HepG2 (cell line): ENCODE measurements around the gene ZNF780B. TPM values are rescaled to one million over a fixed set of nuclear protein-coding genes. Genes with fewer than 3 reads are reported as not detected.

Source experiments
- ATAC-seq: fragments of 200-7000 bp; cut with Tn5 transposase; 3 replicates; pipeline ENCODE4 v1.9.1; 2020; ENCODE audit warnings: mild to moderate bottlenecking, moderate library complexity
- BruUV-seq: library from RNA; stranded (reverse); fragments of 400-500 nt; replicated peaks from 2 replicates; lab custom pipeline; 2021; lab: Mats Ljungman, UMichigan
- CTCF ChIA-PET: fragments of 300-600 bp; formaldehyde crosslinking; extraction: SDS; loops from one replicate; lab custom pipeline; 2021; ENCODE audit warnings: low total read pairs, inconsistent platforms, low intra/inter-chr PET ratio; lab: Yijun Ruan, JAX
- POLR2A ChIA-PET: fragments of 350-600 bp; sonication (Branson Sonifier 250); formaldehyde crosslinking; loops from one replicate; lab custom pipeline; 2020; ENCODE audit warnings: antibody characterized with exemption, inconsistent platforms; lab: Yijun Ruan, JAX
- DNase-seq: peaks from one replicate; pipeline ENCODE4 v3.0.0-alpha.2; 2015; ENCODE audit warnings: low spot score
- FAIRE-seq: peaks from 3 replicates; lab custom pipeline; 2011; peaks lifted over from hg19 to GRCh38; lab: Jason Lieb, UNC
- H2AFZ ChIP-seq: one replicate; pipeline ENCODE4 v1.6.1; 2011; ENCODE audit warnings: low read length, inconsistent platforms
- H3K27ac ChIP-seq: fragments of 300-600 bp; 3 replicates; pipeline ENCODE4 v1.8.0; 2011; ENCODE audit warnings: mixed run types, mild to moderate bottlenecking, mixed read lengths, low read length, inconsistent platforms; ENCODE audit not compliant: insufficient read depth; ENCODE audit errors: extremely low read length
- H3K27me3 ChIP-seq, 2 experiments: fragments of 200-600 bp in 1 of 2; 2 replicates in 1 of 2; 3 replicates in 1 of 2; pipeline versions ENCODE4 v1.6.0 to v1.8.0; 2011; ENCODE audit warnings: low read length in 2 of 2, mild to moderate bottlenecking in 2 of 2, moderate library complexity in 2 of 2, inconsistent platforms in 1 of 2; ENCODE audit not compliant: insufficient read depth in 2 of 2, control insufficient read depth in 1 of 2
- H3K36me3 ChIP-seq, 2 experiments: fragments of 200-600 bp in 1 of 2; replicated peaks in 1 of 2; 2 replicates in 1 of 2; 3 replicates in 1 of 2; pipeline versions ENCODE4 v1.5.1 to v1.8.0; 2011; ENCODE audit warnings: low read length in 2 of 2, inconsistent platforms in 1 of 2; ENCODE audit not compliant: insufficient read depth in 2 of 2, control insufficient read depth in 1 of 2
- H3K4me1 ChIP-seq: 2 replicates; pipeline ENCODE4 v1.5.1; 2012; ENCODE audit warnings: low read length, inconsistent platforms; ENCODE audit not compliant: insufficient read depth
- H3K4me2 ChIP-seq: 2 replicates; pipeline ENCODE4 v1.6.0; 2011; ENCODE audit warnings: low read depth, low read length, inconsistent platforms
- H3K4me3 ChIP-seq, 3 experiments: fragments of 200-600 bp in 1 of 3; sonication (generic), shearing (Covaris generic) in 1 of 3; replicated peaks in 1 of 3; 2 replicates each; pipeline ENCODE4 v1.5.1; 2011 to 2016; ENCODE audit warnings: low read length in 3 of 3, inconsistent platforms in 2 of 3, low read depth in 2 of 3, mild to moderate bottlenecking in 2 of 3, control low read depth in 1 of 3, mixed read lengths in 1 of 3; ENCODE audit not compliant: insufficient read depth in 1 of 3
- H3K79me2 ChIP-seq: one replicate; pipeline ENCODE4 v1.6.1; 2011; ENCODE audit warnings: low read length, inconsistent platforms; ENCODE audit not compliant: insufficient read depth
- H3K9ac ChIP-seq: 2 replicates; pipeline ENCODE4 v1.6.0; 2011; ENCODE audit warnings: mild to moderate bottlenecking, low read depth, low read length, inconsistent platforms; ENCODE audit not compliant: insufficient read depth
- H3K9me3 ChIP-seq: 2 replicates; pipeline ENCODE4 v1.5.1; 2012; ENCODE audit warnings: mild to moderate bottlenecking, low read length
- H4K20me1 ChIP-seq: 2 replicates; pipeline ENCODE4 v1.6.0; 2011; ENCODE audit warnings: inconsistent platforms, mild to moderate bottlenecking, low read length, moderate library complexity; ENCODE audit not compliant: insufficient read depth
- KDM3A ChIP-seq: IDR thresholded peaks from 2 replicates; pipeline ENCODE4 v1.6.1; 2018; ENCODE audit warnings: low read depth, missing compliant biosample characterization
- KLF12 ChIP-seq: sonication (generic); formaldehyde crosslinking; IDR thresholded peaks from 2 replicates; pipeline ENCODE4 v1.4.0; 2020; ENCODE audit warnings: missing genetic modification reagents, borderline replicate concordance
- MED1 ChIP-seq: sonication (generic); formaldehyde crosslinking; IDR thresholded peaks from 2 replicates; pipeline ENCODE4 v1.4.0; 2020; ENCODE audit warnings: missing genetic modification reagents
- NFIC ChIP-seq: IDR thresholded peaks from 2 replicates; pipeline ENCODE4 v1.6.1; 2012; ENCODE audit warnings: mild to moderate bottlenecking, low read length, inconsistent platforms
- NFRKB ChIP-seq: fragments of 450-650 bp; IDR thresholded peaks from 2 replicates; pipeline ENCODE4 v1.6.1; 2017
- SRF ChIP-seq: IDR thresholded peaks from 2 replicates; pipeline ENCODE4 v1.6.1; 2011; ENCODE audit warnings: mild to moderate bottlenecking, low read depth, low read length, moderate library complexity
- ZNF7 ChIP-seq: IDR thresholded peaks from 2 replicates; pipeline ENCODE4 v1.6.1; 2016; ENCODE audit warnings: missing biosample characterization, missing genetic modification reagents
- ZNF781 ChIP-seq: sonication (generic); formaldehyde crosslinking; IDR thresholded peaks from 2 replicates; pipeline ENCODE4 v1.5.1; 2020; ENCODE audit warnings: borderline replicate concordance, mild to moderate bottlenecking, missing genetic modification reagents; ENCODE audit errors: not compliant biosample characterization
- ZSCAN30 ChIP-seq: sonication (generic); formaldehyde crosslinking; IDR thresholded peaks from 2 replicates; pipeline ENCODE4 v1.5.0; 2020; ENCODE audit warnings: mild to moderate bottlenecking, missing genetic modification reagents
- WGBS: methylation state at CpG from one replicate; pipeline ENCODE4 v1.1.6; 2017; ENCODE audit warnings: low lambda C conversion rate; 5-methylcytosine and 5-hydroxymethylcytosine counted together
- in situ Hi-C: cut with HindIII; loops from 2 replicates; pipeline ENCODE4 v1.10.0; 2017; ENCODE audit warnings: low pct_unique_long_range_greater_than_20kb; ENCODE audit not compliant: extremely low pct_ligation_motif_present
- intact Hi-C: fragments of 100-400 bp; cut with micrococcal nuclease; formaldehyde crosslinking; loops from one replicate; pipeline ENCODE4 v1.10.0; 2022; ENCODE audit not compliant: unreplicated experiment
- polyA plus RNA-seq, 8 experiments: library from polyadenylated mRNA; depleted of rRNA in 3 of 8; stranded (reverse) in 7 of 8; unstranded in 1 of 8; fragments of >200 nt; fragmentation: Illumina TruSeq in 4 of 8; extraction: Trizol in 4 of 8; gene quantifications; 2 replicates each; pipeline versions ENCODE4 v1.2.1 to v1.2.3, GENCODE V29; 2011 to 2016; ENCODE audit warnings: low read depth in 4 of 8, missing spikeins in 1 of 8, mixed read lengths in 1 of 8; ENCODE audit not compliant: insufficient read depth in 1 of 8
- total RNA-seq, 5 experiments: library from RNA; depleted of rRNA; stranded (reverse); fragments of >200 nt; fragmentation: Illumina TruSeq; extraction: Trizol; gene quantifications; 2 replicates each; pipeline ENCODE4 v1.2.3, GENCODE V29; 2016; ENCODE audit warnings: low read depth in 1 of 5
- TF ChIP-seq, protein P1 (sequence below): sonication (generic); formaldehyde crosslinking; IDR thresholded peaks from 2 replicates; pipeline ENCODE4 v1.5.1; 2020; ENCODE audit warnings: missing genetic modification reagents, mild to moderate bottlenecking, borderline replicate concordance
- TF ChIP-seq, protein P2 (sequence below): sonication (generic); formaldehyde crosslinking; IDR thresholded peaks from 2 replicates; pipeline ENCODE4 v1.4.0; 2020; ENCODE audit warnings: mild to moderate bottlenecking, low read depth, missing genetic modification reagents
- TF ChIP-seq, protein P3 (sequence below), 2 experiments: sonication (generic) in 1 of 2; formaldehyde crosslinking in 1 of 2; IDR thresholded peaks; 2 replicates each; pipeline versions ENCODE4 v1.4.0 to v1.6.1; 2016 to 2020; ENCODE audit warnings: borderline replicate concordance in 1 of 2, low read depth in 1 of 2, mild to moderate bottlenecking in 1 of 2, missing genetic modification reagents in 1 of 2

The ZNF780B gene
- total and polyA plus RNA-seq, 2 of the 13 experiments (the other 11 are each of a cell fraction or from before 2014, with no cell fraction given) = 6.6 to 21.9 TPM

DNA sequence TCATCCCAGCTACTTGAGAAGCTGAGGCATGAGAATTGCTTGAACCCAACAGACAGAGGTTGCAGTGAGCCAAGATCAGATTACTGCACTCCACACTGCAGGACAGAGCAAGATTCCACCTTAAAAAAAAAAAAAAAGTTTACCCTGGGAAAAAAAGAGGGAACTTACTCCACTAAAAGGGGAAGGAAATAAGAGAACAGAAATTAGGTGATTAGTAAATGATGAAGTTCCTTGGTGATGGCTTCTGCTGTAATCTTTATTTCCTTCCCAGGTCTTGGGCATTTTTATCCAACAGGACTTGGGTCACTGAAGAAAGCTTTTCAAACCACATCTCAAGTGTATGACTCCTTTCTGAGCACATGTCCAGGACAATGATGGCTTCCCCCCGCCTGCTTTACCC, 25.4 kb upstream of the ZNF780B start:
- DNase-seq (no peak), ATAC-seq (no peak), FAIRE-seq (no peak)
- Histone ChIP-seq H3K79me2 (peaks cover 14% of the 10 kb centered on the region), H3K4me3 (no peak overlapping the region), H3K27ac (no peak overlapping the region), H3K27me3 (no peaks in the 10 kb centered on the region), H3K9me3 (no peaks in the 10 kb centered on the region), H2AFZ (no peak overlapping the region), H3K4me1 (peaks cover 20% of the 10 kb centered on the region), H3K4me2 (no peak overlapping the region), H3K9ac (no peak overlapping the region), H3K36me3 (peaks cover 13 to 53% of the 10 kb centered on the region in 2 experiments), H4K20me1 (no peaks in the 10 kb centered on the region)
- POLR2A ChIA-PET = no interaction called here
- WGBS = 95% methylated on average over 1 of the region's 1 CpG
- BruUV-seq = no TSS peak
- TF ChIP-seq MED1 (CRISPR knock-in tag) = no peak
- TF ChIP-seq, protein P1, sequence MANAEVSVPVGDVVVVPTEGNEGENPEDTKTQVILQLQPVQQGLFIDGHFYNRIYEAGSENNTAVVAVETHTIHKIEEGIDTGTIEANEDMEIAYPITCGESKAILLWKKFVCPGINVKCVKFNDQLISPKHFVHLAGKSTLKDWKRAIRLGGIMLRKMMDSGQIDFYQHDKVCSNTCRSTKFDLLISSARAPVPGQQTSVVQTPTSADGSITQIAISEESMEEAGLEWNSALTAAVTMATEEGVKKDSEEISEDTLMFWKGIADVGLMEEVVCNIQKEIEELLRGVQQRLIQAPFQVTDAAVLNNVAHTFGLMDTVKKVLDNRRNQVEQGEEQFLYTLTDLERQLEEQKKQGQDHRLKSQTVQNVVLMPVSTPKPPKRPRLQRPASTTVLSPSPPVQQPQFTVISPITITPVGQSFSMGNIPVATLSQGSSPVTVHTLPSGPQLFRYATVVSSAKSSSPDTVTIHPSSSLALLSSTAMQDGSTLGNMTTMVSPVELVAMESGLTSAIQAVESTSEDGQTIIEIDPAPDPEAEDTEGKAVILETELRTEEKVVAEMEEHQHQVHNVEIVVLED = no peak
- TF ChIP-seq KLF12 (CRISPR knock-in tag) = no peak
- TF ChIP-seq SRF = no peak
- TF ChIP-seq, protein P2, sequence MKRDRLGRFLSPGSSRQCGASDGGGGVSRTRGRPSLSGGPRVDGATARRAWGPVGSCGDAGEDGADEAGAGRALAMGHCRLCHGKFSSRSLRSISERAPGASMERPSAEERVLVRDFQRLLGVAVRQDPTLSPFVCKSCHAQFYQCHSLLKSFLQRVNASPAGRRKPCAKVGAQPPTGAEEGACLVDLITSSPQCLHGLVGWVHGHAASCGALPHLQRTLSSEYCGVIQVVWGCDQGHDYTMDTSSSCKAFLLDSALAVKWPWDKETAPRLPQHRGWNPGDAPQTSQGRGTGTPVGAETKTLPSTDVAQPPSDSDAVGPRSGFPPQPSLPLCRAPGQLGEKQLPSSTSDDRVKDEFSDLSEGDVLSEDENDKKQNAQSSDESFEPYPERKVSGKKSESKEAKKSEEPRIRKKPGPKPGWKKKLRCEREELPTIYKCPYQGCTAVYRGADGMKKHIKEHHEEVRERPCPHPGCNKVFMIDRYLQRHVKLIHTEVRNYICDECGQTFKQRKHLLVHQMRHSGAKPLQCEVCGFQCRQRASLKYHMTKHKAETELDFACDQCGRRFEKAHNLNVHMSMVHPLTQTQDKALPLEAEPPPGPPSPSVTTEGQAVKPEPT = no peak
- no peak for TF ChIP-seq ZNF7 (CRISPR knock-in tag)
- no peak for TF ChIP-seq NFRKB
- no peak for TF ChIP-seq ZNF781 (CRISPR knock-in tag)
- no peak for TF ChIP-seq ZSCAN30 (CRISPR knock-in tag)
- no peak for TF ChIP-seq NFIC
- no peak for TF ChIP-seq KDM3A
- TF ChIP-seq, protein P3, sequence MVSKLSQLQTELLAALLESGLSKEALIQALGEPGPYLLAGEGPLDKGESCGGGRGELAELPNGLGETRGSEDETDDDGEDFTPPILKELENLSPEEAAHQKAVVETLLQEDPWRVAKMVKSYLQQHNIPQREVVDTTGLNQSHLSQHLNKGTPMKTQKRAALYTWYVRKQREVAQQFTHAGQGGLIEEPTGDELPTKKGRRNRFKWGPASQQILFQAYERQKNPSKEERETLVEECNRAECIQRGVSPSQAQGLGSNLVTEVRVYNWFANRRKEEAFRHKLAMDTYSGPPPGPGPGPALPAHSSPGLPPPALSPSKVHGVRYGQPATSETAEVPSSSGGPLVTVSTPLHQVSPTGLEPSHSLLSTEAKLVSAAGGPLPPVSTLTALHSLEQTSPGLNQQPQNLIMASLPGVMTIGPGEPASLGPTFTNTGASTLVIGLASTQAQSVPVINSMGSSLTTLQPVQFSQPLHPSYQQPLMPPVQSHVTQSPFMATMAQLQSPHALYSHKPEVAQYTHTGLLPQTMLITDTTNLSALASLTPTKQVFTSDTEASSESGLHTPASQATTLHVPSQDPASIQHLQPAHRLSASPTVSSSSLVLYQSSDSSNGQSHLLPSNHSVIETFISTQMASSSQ (IDR thresholded peaks at IDR 0.05; ENCODE audit: low read depth) = no peak
- TF ChIP-seq, protein P3 (CRISPR knock-in tag; IDR thresholded peaks at IDR 0.05; ENCODE audit: borderline replicate concordance) = no peak
- in situ Hi-C loops = no loop called here
- intact Hi-C loops = no loop called here
- CTCF ChIA-PET = no interaction called here
